Fibroblast of the conjunctiva (primary cell): ENCODE measurements around the gene LMAN2.

Experiments
- DNase-seq: peaks from one replicate; pipeline ENCODE4 v3.0.0-alpha.2; 2010; ENCODE audit warnings: low read depth

Gene LMAN2

DNA sequence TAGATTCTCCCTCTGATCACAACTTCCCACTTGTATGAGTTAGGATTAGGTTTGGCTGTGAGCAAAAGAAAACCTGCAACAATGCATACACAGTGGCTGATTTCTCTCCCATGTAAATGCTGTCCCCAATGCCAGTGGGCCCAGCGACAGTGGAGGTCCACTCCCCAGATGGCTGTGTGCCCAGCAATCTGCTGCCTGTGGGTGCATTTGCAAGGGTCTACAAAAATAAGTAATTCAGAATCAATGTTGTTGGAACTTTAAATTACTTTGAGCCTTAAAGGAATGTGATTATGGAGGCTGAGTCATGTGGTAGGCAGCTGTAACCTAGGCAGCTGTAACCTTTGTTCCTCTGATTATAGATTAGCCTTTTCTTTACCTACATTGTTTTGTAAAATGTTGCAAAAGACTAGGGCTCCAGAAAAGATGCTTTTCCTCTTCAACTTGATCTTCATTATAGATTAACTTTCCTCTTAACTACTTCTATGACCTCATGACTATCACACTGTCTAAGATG lies 25.5 kb downstream of the LMAN2 start:
- DNase-seq = no peak

GRCh38 chr5:177320879-177321278 lies 30.6 kb downstream of the LMAN2 start:
- DNase-seq = no peak

- no peak for DNase-seq
Measured at GRCh38 chr5:177319913-177320588, 31.4 kb downstream of the LMAN2 start.

GRCh38 chr5:177317959-177318377 lies 33.5 kb downstream of the LMAN2 start:
- peak; percentile 69 for DNase-seq

DNA sequence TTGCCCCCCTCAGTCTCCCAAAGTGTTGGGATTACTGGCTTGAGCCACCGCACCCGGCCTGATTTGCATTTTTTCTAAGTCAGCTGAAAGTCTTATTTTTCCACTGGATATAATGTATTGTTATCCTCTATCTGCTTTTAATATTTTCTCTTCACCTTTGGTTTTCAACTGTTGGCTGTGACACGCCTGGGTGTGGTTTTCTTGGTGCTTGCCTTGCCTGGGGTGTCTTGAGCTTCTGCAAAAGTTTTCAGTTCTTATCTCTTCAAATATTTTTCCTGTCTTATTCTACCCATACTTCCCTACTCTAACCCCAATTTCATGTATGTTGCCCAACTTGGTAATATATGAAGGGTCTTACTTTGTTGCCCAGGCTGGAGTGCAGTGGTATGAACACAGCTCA lies 35.5 kb downstream of the LMAN2 start:
- no peak for DNase-seq

GRCh38 chr5:177315411-177315810 lies 36.1 kb downstream of the LMAN2 start:
- DNase-seq = no peak

DNA sequence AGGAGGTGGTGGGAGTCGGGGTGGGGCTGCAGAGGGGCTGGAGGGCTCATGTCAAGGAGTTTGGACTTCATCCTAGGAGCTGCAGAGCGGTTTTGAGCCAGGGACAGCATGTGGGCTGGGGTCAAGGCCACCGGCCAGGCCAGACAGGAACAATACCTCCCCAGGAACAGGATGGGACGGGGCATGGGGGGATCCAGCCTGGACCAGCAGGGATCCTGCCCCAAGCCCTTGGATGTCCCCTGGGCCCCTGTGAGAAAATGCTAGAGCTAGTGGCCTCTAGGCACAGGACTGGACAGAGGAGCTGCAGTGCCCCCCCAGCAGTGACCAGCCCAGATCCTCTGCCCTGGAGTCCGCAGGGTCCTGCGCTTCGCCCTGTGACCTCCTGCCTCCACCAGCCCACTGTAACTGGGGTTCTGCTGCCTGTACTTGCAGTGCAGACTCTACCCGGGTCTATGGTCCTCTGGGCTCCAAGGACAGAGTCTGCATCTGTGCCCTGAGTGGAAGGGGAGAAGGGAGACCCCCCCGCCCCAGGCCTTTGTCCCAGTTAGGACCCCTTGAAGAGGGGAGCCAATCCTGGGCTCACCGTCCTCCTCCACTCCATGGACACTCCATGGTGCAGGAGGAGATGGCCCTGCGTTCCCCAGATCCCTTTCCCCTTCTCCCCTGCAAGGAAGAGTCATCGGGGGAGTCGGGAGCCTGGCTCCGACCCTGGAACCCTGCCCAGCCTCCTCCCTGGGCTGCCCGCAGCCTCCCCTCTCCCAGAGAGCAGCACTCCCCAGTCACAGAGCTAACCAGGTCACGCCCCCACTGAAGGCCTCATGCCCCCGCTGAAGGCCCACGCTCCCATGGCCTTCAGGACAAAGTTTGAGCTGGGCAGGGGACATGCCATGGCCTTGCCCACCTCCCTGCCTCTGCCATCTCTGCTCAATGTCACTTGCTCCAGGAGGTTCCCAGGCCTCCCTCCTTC lies 36.8 kb downstream of the LMAN2 start:
- no peak for DNase-seq

DNA sequence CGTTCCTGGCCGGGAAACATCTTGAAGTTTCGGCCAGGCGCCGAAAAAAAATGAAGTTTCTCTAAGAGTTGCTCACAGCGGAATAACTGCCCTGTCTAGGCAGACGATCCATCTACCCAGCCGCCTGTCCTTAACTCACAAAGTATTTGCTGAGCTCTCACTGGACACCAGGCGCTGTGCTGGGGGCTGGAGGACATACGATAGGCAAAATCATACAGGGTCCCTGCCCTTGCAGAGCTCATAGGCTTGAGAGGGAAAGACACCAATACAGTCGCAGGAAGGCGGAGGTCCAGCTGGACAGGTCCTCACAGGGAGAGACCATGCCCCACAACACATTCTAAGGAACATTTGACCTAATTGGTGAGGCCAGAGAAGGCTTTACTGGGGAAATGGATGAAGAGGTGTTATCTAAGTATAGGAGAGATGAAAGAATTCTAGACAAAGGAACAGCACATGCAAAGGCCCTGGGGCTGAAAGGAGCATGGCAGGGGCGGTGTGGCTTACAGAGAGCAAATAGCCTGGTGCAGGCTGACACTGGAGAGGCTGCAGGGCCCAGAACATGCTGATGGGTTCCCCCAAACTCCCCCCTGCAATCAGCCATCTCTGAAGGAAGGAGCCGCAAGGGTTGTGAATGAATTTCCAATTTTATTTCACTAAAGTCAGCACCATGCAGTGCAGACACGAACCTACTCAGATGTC lies 37.8 kb downstream of the LMAN2 start:
- no peak for DNase-seq

DNA sequence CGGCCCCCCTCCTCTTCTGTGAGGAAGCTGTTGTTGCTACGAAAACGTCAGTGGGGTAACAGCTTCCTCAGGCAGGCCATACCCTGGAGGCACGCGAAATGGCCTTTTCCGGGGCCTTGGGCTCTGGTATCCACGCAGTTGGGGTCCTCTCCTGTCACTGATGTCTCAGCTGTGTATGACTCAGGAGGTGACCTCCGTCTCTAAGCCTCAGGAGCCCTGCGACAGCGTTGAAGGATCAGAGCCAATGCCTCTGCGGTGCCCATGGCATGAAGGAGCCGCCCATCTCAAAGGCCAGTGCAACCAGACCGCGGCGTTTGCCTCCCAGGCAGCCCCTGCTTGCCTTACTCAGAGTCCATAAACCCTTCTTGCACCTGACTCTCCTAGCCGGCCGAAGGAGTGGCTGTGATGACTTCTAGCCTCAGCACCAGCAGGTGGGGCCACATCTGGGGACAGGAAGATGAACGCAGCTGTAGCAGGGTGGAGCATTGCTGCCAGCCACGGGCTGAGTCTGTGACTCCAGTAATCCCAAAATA lies 38.8 kb downstream of the LMAN2 start:
- no peak for DNase-seq

- DNase-seq = peak; percentile 89
Measured at GRCh38 chr5:177311723-177312648, 39.5 kb downstream of the LMAN2 start, which contains the start of gene MXD3. Gene MXD3, minus strand, starts transcription at chr5:177311898. Its CDS starts 68 bp downstream, at chr5:177311830.

GRCh38 chr5:177311392-177311722 lies 40.1 kb downstream of the LMAN2 start:
- no peak for DNase-seq

- DNase-seq = no peak
Measured at GRCh38 chr5:177310757-177311391, 40.6 kb downstream of the LMAN2 start.

- no peak for DNase-seq
Measured at GRCh38 chr5:177310332-177310731, 41.1 kb downstream of the LMAN2 start.

DNA sequence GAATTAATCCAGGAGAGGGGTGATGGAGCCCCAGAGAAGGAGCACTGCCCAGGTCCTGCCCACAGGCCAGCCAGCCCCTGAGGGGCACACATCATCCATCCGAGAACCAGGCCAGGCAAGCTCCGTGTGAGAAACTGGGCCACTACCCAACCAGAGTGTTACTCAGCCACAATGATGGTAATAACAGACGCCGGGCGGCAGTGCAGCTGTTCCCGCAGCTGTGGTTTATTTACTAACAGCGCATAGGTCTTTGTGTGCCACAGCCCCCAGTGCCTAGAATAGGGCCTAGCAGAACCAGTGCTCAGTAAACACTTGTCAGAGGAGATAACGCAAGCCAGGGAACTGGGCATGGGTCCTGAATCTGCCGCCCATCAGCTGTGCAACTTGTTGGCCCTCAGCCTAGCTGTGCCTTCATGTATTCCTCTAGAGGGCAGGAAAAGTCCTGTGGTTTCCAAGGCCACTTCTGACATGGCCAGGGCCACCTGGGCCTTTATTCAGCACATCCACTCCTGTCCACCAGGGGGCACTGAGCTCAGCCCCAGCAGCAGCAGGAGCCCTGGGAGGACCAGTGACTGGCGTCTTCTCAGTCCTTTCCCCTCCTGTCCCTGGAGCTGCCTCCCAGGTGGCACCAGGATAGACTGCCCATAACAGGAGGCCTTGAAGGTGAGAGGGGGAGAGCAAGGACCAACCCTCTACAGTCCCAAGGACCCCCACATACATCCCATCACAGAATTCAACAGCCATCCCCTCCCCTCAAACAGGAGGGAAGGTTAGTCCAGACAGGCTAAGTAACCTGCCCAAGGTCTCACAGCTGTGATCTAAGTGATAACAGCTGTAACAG lies 41.9 kb downstream of the LMAN2 start:
- DNase-seq = peak; percentile 45

GRCh38 chr5:177308740-177309139 lies 42.7 kb downstream of the LMAN2 start:
- no peak for DNase-seq

GRCh38 chr5:177307544-177308363 lies 43.7 kb downstream of the LMAN2 start:
- no peak for DNase-seq

DNA sequence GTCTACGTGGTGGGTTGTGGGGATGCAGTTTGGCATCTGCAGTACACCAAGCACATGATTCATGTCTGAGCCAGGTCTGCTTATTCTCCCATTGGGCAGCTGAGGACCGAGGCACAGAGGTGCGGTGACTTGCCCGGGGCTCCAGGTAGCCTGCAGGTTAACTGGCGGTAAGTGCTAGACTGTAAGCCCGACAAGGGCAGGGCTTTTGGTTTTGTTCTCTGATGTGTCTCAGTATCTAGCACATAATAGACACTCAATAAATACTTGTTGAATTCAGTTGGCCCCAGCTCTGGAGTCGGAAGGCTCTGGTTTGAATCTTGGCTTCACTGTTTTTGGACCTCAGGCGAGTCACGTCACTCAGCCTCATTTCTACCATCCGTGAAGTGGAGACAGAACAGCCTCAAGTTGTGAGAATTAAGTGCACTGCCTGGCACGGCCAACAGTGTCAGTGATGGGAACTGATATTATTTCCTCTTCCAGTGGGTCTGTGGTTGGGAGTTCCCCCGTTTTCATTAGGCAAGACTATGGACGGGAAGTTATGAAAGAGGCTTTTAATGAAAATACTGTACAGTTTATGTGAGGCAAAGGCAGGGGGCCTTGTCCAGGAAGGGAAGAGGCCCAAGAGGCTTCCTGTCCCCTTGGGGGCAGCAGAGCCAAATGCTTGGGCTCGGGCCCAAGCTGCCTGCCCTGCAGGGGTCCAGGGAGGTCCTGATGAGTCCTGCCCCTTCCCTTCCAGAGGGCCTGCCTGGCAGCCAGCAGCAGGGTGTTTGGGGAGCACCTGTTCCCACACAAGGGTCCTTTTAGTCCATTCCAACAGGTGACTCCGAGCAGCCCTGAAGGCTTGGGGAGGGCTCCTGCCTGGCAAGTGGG lies 44.6 kb downstream of the LMAN2 start:
- no peak for DNase-seq
